H9 (cell line): Measurements from ENCODE around the gene UBAC2. TPM values are rescaled to one million over a fixed set of nuclear protein-coding genes. Genes with fewer than 3 reads are reported as not detected.

Source experiments
- DNase-seq: peaks from one replicate; pipeline ENCODE4 v3.0.0-alpha.2; 2017
- H2AFZ ChIP-seq: one replicate; pipeline ENCODE4 v1.6.1; 2013; ENCODE audit warnings: mild to moderate bottlenecking, low read length, control low read depth, moderate library complexity
- H2AK5ac ChIP-seq: 2 replicates; pipeline ENCODE4 v1.6.1; 2013; ENCODE audit warnings: low read length, control low read depth, mixed read lengths; ENCODE audit not compliant: insufficient read length
- H2BK120ac ChIP-seq: one replicate; pipeline ENCODE4 v1.6.1; 2013; ENCODE audit warnings: low read depth, mild to moderate bottlenecking, low read length, control low read depth, inconsistent platforms; ENCODE audit not compliant: poor library complexity, severe bottlenecking
- H2BK12ac ChIP-seq: 2 replicates; pipeline ENCODE4 v1.6.1; 2013; ENCODE audit warnings: low read length, control low read depth, mixed read lengths, low read depth; ENCODE audit not compliant: insufficient read length
- H2BK15ac ChIP-seq: 2 replicates; pipeline ENCODE4 v1.6.1; 2013; ENCODE audit warnings: low read depth, low read length, control low read depth
- H2BK20ac ChIP-seq: one replicate; pipeline ENCODE4 v1.6.1; 2013; ENCODE audit warnings: low read depth, mild to moderate bottlenecking, low read length, control low read depth, inconsistent platforms; ENCODE audit not compliant: poor library complexity, severe bottlenecking
- H2BK5ac ChIP-seq: 2 replicates; pipeline ENCODE4 v1.6.1; 2013; ENCODE audit warnings: low read length, control low read depth, mixed read lengths; ENCODE audit not compliant: insufficient read length
- H3K14ac ChIP-seq: 2 replicates; pipeline ENCODE4 v1.6.1; 2013; ENCODE audit warnings: low read length, control low read depth; ENCODE audit not compliant: insufficient read depth
- H3K18ac ChIP-seq: 2 replicates; pipeline ENCODE4 v1.6.1; 2013; ENCODE audit warnings: low read depth, mild to moderate bottlenecking, mixed read lengths, low read length, control low read depth; ENCODE audit not compliant: insufficient read length
- H3K23ac ChIP-seq: 2 replicates; pipeline ENCODE4 v1.6.1; 2013; ENCODE audit warnings: low read length, control low read depth, mixed read lengths, low read depth; ENCODE audit not compliant: insufficient read length
- H3K23me2 ChIP-seq: 2 replicates; pipeline ENCODE4 v1.6.1; 2013; ENCODE audit warnings: low read depth, mild to moderate bottlenecking, mixed read lengths, low read length, control low read depth; ENCODE audit not compliant: insufficient read length, poor library complexity, severe bottlenecking
- H3K27ac ChIP-seq: 2 replicates; pipeline ENCODE4 v1.5.1; 2013; ENCODE audit warnings: low read length, control low read depth, mixed read lengths, low read depth; ENCODE audit not compliant: insufficient read length
- H3K27me3 ChIP-seq: 2 replicates; pipeline ENCODE4 v1.6.1; 2013; ENCODE audit warnings: low read length, control low read depth, inconsistent platforms; ENCODE audit not compliant: insufficient read depth
- H3K4ac ChIP-seq: 2 replicates; pipeline ENCODE4 v1.6.1; 2013; ENCODE audit warnings: low read depth, mild to moderate bottlenecking, control low read depth, inconsistent platforms, low read length, moderate library complexity
- H3K4me1 ChIP-seq: 2 replicates; pipeline ENCODE4 v1.6.1; 2013; ENCODE audit warnings: low read length, control low read depth, inconsistent platforms; ENCODE audit not compliant: insufficient read depth
- H3K4me2 ChIP-seq: 2 replicates; pipeline ENCODE4 v1.6.1; 2013; ENCODE audit warnings: low read length, control low read depth, mixed read lengths; ENCODE audit not compliant: insufficient read length, insufficient read depth
- H3K56ac ChIP-seq: 2 replicates; pipeline ENCODE4 v1.6.1; 2013; ENCODE audit warnings: low read depth, mild to moderate bottlenecking, mixed read lengths, low read length, control low read depth; ENCODE audit not compliant: insufficient read length
- H3K79me1 ChIP-seq: 2 replicates; pipeline ENCODE4 v1.6.1; 2013; ENCODE audit warnings: low read depth, mild to moderate bottlenecking, moderate library complexity, low read length, control low read depth, inconsistent platforms; ENCODE audit not compliant: insufficient read depth, poor library complexity, severe bottlenecking
- H3K79me2 ChIP-seq: 2 replicates; pipeline ENCODE4 v1.6.1; 2013; ENCODE audit warnings: low read length, control low read depth, inconsistent platforms; ENCODE audit not compliant: insufficient read depth
- H3K9ac ChIP-seq: 2 replicates; pipeline ENCODE4 v1.6.1; 2013; ENCODE audit warnings: low read length, control low read depth, mixed read lengths; ENCODE audit not compliant: insufficient read length; ENCODE audit errors: extremely low read depth
- H3K9me3 ChIP-seq: one replicate; pipeline ENCODE4 v1.6.1; 2013; ENCODE audit warnings: low read depth, low read length, inconsistent platforms; ENCODE audit not compliant: control insufficient read depth
- H3T11ph ChIP-seq: one replicate; pipeline ENCODE4 v1.6.1; 2013; ENCODE audit warnings: mild to moderate bottlenecking, low read length, control low read depth, inconsistent platforms
- H4K20me1 ChIP-seq: one replicate; pipeline ENCODE4 v1.6.1; 2013; ENCODE audit not compliant: control insufficient read depth, insufficient read length, insufficient read depth
- H4K5ac ChIP-seq: 2 replicates; pipeline ENCODE4 v1.6.1; 2013; ENCODE audit warnings: low read depth, mild to moderate bottlenecking, mixed read lengths, low read length, control low read depth; ENCODE audit not compliant: insufficient read length
- H4K8ac ChIP-seq: replicated peaks from 2 replicates; pipeline ENCODE4 v1.6.1; 2013; ENCODE audit warnings: low read length, control low read depth, mixed read lengths, low read depth; ENCODE audit not compliant: insufficient read length
- H4K91ac ChIP-seq: 2 replicates; pipeline ENCODE4 v1.6.1; 2013; ENCODE audit warnings: low read depth, mild to moderate bottlenecking, moderate library complexity, mixed read lengths, low read length, control low read depth; ENCODE audit not compliant: insufficient read length
- H3K27ac Mint-ChIP-seq, 3 experiments: 2 replicates in 2 of 3; 3 replicates in 1 of 3; pipeline ENCODE4 v1.8.0; 2020 to 2021; ENCODE audit warnings: mixed read lengths in 3 of 3, mild to moderate bottlenecking in 1 of 3, moderate library complexity in 1 of 3
- H3K27me3 Mint-ChIP-seq: 2 replicates; pipeline ENCODE4 v1.8.0; 2021; ENCODE audit warnings: low read depth, mild to moderate bottlenecking, moderate library complexity, mixed read lengths
- H3K36me3 Mint-ChIP-seq, 3 experiments: 2 replicates in 2 of 3; 3 replicates in 1 of 3; pipeline ENCODE4 v1.8.0; 2020 to 2021; ENCODE audit warnings: low read depth in 3 of 3, mixed read lengths in 3 of 3; ENCODE audit not compliant: insufficient read depth in 1 of 3
- H3K4me1 Mint-ChIP-seq, 2 experiments: 2 replicates each; pipeline ENCODE4 v1.8.0; 2020; ENCODE audit warnings: mixed read lengths in 2 of 2
- H3K4me3 Mint-ChIP-seq, 2 experiments: 2 replicates in 1 of 2; 3 replicates in 1 of 2; pipeline ENCODE4 v1.8.0; 2020 to 2021; ENCODE audit warnings: mild to moderate bottlenecking in 2 of 2, mixed read lengths in 2 of 2, moderate library complexity in 1 of 2
- H3K9me3 Mint-ChIP-seq, 2 experiments: 2 replicates in 1 of 2; 3 replicates in 1 of 2; pipeline ENCODE4 v1.8.0; 2020; ENCODE audit warnings: mild to moderate bottlenecking in 2 of 2, mixed read lengths in 2 of 2, moderate library complexity in 1 of 2
- CTCF ChIP-seq: fragments of 200-600 bp; sonication (generic); conservative IDR thresholded peaks from 3 replicates; pipeline ENCODE4 v1.8.0; 2021; ENCODE audit warnings: antibody characterized with exemption, mild to moderate bottlenecking
- WGBS: extraction: QIAGEN DNeasy Blood & Tissue Kit; methylation state at CpG from one replicate; pipeline ENCODE4 v1.1.7; 2013; ENCODE audit warnings: missing lambda C conversion rate, low lambda C conversion rate, mixed read lengths; ENCODE audit not compliant: insufficient read length; ENCODE audit errors: extremely low coverage; 5-methylcytosine and 5-hydroxymethylcytosine counted together
- total RNA-seq: library from RNA; stranded (reverse); gene quantifications from 2 replicates; pipeline ENCODE4 v1.2.1, GENCODE V29; 2021

Gene UBAC2
- total RNA-seq, 1 experiment from 2014 or later: 52.3 TPM

- Histone ChIP-seq H3K4me1 (no peaks in the 10 kb centered on the region; the same call in 1 of the 2 replicates), H3K56ac (no peak overlapping the region), H3T11ph (no peak overlapping the region), H4K20me1 (no peaks in the 10 kb centered on the region), H3K27me3 (no peaks in the 10 kb centered on the region), H3K4me2 (no peak overlapping the region), H4K5ac (no peak overlapping the region), H2BK120ac (no peak overlapping the region), H3K79me2 (no peaks in the 10 kb centered on the region), H2AK5ac (no peak overlapping the region), H3K9ac (no peak overlapping the region), H3K79me1 (no peaks in the 10 kb centered on the region), H3K14ac (no peak overlapping the region), H4K8ac (no peak overlapping the region), H2BK12ac (no peak overlapping the region), H3K4ac (no peak overlapping the region), H4K91ac (no peak overlapping the region), H3K9me3 (no peaks in the 10 kb centered on the region), H2BK15ac (no peak overlapping the region), H3K23me2 (no peaks in the 10 kb centered on the region), H2BK5ac (no peak overlapping the region), H2BK20ac (no peak overlapping the region), H3K18ac (no peak overlapping the region), H3K23ac (no peak overlapping the region), H2AFZ (no peak overlapping the region), H3K27ac (no peak overlapping the region)
- H3K27me3 Mint-ChIP-seq: no peaks in the 10 kb centered on the region
- peak overlapping the region in 2 of 3 experiments; percentile 53 to 85; a peak in 3 of 7 replicates for H3K27ac Mint-ChIP-seq
- peaks cover 4 to 38% (median 29%) of the 10 kb centered on the region in 3 experiments; a peak in 6 of 7 replicates for H3K36me3 Mint-ChIP-seq
- no peaks in the 10 kb centered on the region for H3K9me3 Mint-ChIP-seq
- no CpG with 5 or more reads among the region's 8 CpGs for WGBS
- peaks cover 9 to 10% of the 10 kb centered on the region in 2 experiments for H3K4me1 Mint-ChIP-seq
- no peak for DNase-seq
- TF ChIP-seq CTCF: no peak
- H3K4me3 Mint-ChIP-seq: no peak overlapping the region
Measured at GRCh38 chr13:99354371-99354951, 153.8 kb downstream of the UBAC2 start.
